ENCODE results near the gene MOSPD3. TPM values are rescaled to one million over a fixed set of nuclear protein-coding genes. Genes with fewer than 3 reads are reported as not detected.

Gene MOSPD3
- total RNA-seq, 1 experiment from 2014 or later: 9.7 TPM

DNA sequence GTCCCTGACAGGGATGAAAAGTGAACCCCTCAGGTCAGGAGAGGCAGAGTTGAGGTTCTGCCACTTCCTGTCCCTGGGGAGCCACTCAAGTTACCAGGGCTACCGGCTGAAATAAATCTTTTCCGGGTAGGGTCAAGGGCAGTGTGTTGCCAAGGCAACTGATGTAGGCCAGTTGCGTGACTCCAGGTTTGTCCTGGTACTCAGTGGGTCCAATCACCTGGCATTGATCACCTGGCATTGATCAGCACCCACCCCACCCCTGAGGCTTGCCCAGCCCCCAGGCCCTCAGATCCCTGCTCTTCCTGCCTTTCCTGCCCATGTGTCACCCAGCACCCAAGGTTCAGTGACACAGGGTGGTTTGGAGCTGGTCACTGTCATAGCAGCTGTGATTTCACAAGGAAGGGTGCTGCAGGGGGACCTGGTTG is 44.6 kb upstream of the MOSPD3 start:
- Histone ChIP-seq H4K20me1 (ENCODE audit: insufficient read depth, low read depth, low read length) (no peaks in the 10 kb centered on the region), H3K9me2 (replicated peaks; ENCODE audit: insufficient read depth, low read length) (no peaks in the 10 kb centered on the region), H3K4me2 (ENCODE audit: low read depth, low read length, poor library complexity, severe bottlenecking) (peak overlapping the region; percentile 33), H3K4me3 (ENCODE audit: low read length) (no peak overlapping the region), H3K27ac (ENCODE audit: low read length) (no peak overlapping the region), H3K27me3 (ENCODE audit: low read length) (no peaks in the 10 kb centered on the region), H2AFZ (ENCODE audit: low read length) (no peak overlapping the region), H3K79me2 (ENCODE audit: low read length) (no peaks in the 10 kb centered on the region), H3K4me1 (ENCODE audit: low read length) (peaks cover 34% of the 10 kb centered on the region), H3K9me3 (ENCODE audit: low read length) (no peaks in the 10 kb centered on the region), H3K36me3 (ENCODE audit: insufficient read depth, low read length) (no peaks in the 10 kb centered on the region), H3K9ac (ENCODE audit: low read length) (peak overlapping the region; percentile 38; the same call in 1 of the 2 replicates)
- DNase-seq: peak; percentile 80

GRCh38 chr7:100568176-100568895 is 44.0 kb upstream of the MOSPD3 start:
- Histone ChIP-seq H3K4me2 (ENCODE audit: low read depth, low read length, poor library complexity, severe bottlenecking) (peak overlapping the region; percentile 7), H3K36me3 (ENCODE audit: insufficient read depth, low read length) (no peaks in the 10 kb centered on the region), H3K9me3 (ENCODE audit: low read length) (no peaks in the 10 kb centered on the region), H3K4me1 (ENCODE audit: low read length) (peaks cover 34% of the 10 kb centered on the region), H3K9me2 (replicated peaks; ENCODE audit: insufficient read depth, low read length) (no peaks in the 10 kb centered on the region), H3K27me3 (ENCODE audit: low read length) (no peaks in the 10 kb centered on the region), H3K79me2 (ENCODE audit: low read length) (no peaks in the 10 kb centered on the region), H3K4me3 (ENCODE audit: low read length) (no peak overlapping the region), H2AFZ (ENCODE audit: low read length) (no peak overlapping the region), H3K9ac (ENCODE audit: low read length) (no peak overlapping the region), H3K27ac (ENCODE audit: low read length) (no peak overlapping the region), H4K20me1 (ENCODE audit: insufficient read depth, low read depth, low read length) (no peaks in the 10 kb centered on the region)
- peak; percentile 52 for DNase-seq

GRCh38 chr7:100568896-100569844 is 43.2 kb upstream of the MOSPD3 start:
- Histone ChIP-seq H2AFZ (ENCODE audit: low read length) (no peak overlapping the region), H4K20me1 (ENCODE audit: insufficient read depth, low read depth, low read length) (no peaks in the 10 kb centered on the region), H3K27ac (ENCODE audit: low read length) (no peak overlapping the region), H3K79me2 (ENCODE audit: low read length) (no peaks in the 10 kb centered on the region), H3K4me1 (ENCODE audit: low read length) (peaks cover 34% of the 10 kb centered on the region), H3K9me2 (replicated peaks; ENCODE audit: insufficient read depth, low read length) (no peaks in the 10 kb centered on the region), H3K9ac (ENCODE audit: low read length) (no peak overlapping the region), H3K36me3 (ENCODE audit: insufficient read depth, low read length) (no peaks in the 10 kb centered on the region), H3K27me3 (ENCODE audit: low read length) (no peaks in the 10 kb centered on the region), H3K4me2 (ENCODE audit: low read depth, low read length, poor library complexity, severe bottlenecking) (peak overlapping the region; percentile 42), H3K4me3 (ENCODE audit: low read length) (no peak overlapping the region), H3K9me3 (ENCODE audit: low read length) (no peaks in the 10 kb centered on the region)
- peak; percentile 78 for DNase-seq

DNA sequence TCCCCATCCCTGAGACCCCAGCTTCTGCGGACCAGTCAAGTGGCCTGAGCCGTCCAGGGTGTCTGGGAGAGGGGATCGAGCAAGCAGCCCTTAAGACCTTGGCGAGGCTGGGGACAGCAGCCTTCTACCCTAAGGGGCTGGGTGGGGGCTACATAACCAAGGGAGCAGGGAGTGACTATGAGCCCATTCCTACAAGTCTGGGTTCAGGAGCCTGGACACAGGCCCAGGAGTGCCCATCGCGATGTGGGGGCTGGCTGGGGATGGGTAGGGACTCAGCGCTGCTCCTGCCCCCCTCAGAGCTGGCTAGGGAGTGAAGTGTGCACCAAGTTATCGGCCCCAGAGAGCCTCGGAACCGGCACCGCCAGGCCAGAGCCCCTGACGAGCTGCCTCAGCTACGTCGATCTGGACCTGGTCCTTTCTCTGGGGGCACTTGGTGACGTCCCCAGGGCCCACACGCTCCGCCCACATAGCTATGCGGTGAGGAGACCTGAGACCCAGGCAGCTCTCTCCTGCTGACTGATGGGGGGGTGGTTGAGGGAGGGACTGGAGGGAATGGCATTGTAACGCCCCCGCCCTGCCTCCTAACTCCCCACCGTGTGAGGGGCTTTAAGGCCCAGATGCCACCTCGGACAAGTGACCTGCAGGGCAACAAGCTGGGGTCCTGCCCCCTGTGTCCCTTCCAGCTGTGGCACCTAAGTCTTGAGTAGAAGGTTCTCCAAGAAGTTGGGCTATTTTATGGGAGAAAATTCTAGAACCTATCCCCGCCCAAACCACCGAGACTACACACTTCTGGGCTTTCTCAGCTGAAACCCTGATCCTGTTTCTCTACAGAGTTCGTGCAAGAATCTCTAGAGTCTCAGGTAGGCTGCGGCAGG is 41.1 kb upstream of the MOSPD3 start:
- Histone ChIP-seq H3K9me2 (replicated peaks; ENCODE audit: insufficient read depth, low read length) (no peaks in the 10 kb centered on the region), H3K9ac (ENCODE audit: low read length) (no peak overlapping the region), H2AFZ (ENCODE audit: low read length) (no peak overlapping the region), H3K36me3 (ENCODE audit: insufficient read depth, low read length) (no peaks in the 10 kb centered on the region), H4K20me1 (ENCODE audit: insufficient read depth, low read depth, low read length) (no peaks in the 10 kb centered on the region), H3K4me1 (ENCODE audit: low read length) (peaks cover 34% of the 10 kb centered on the region), H3K9me3 (ENCODE audit: low read length) (no peaks in the 10 kb centered on the region), H3K4me2 (ENCODE audit: low read depth, low read length, poor library complexity, severe bottlenecking) (no peak overlapping the region), H3K27ac (ENCODE audit: low read length) (no peak overlapping the region), H3K27me3 (ENCODE audit: low read length) (no peaks in the 10 kb centered on the region), H3K4me3 (ENCODE audit: low read length) (no peak overlapping the region), H3K79me2 (ENCODE audit: low read length) (no peaks in the 10 kb centered on the region)
- DNase-seq: no peak

DNA sequence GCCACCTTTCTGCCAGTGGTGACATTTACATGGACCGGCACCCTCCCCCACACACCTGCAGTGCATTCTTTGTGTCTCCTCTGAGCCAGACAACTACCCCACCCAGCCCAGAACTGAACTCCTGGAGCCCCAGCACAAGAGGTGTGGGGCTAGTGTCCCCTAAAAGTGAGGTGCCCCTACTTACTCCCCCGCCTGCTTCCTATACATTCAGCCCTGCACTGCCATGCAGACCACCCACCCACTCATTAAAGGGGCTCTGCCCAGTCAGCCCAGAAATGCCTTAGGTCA is 40.6 kb upstream of the MOSPD3 start:
- no peak for DNase-seq
- peaks cover 34% of the 10 kb centered on the region for H3K4me1 ChIP-seq (ENCODE audit: low read length)
- H3K27ac ChIP-seq (ENCODE audit: low read length): no peak overlapping the region
- no peaks in the 10 kb centered on the region for H3K9me3 ChIP-seq (ENCODE audit: low read length)
- H3K9me2 ChIP-seq (replicated peaks; ENCODE audit: insufficient read depth, low read length): no peaks in the 10 kb centered on the region
- no peaks in the 10 kb centered on the region for H3K79me2 ChIP-seq (ENCODE audit: low read length)
- H3K27me3 ChIP-seq (ENCODE audit: low read length): no peaks in the 10 kb centered on the region
- no peaks in the 10 kb centered on the region for H3K36me3 ChIP-seq (ENCODE audit: insufficient read depth, low read length)
- no peak overlapping the region for H2AFZ ChIP-seq (ENCODE audit: low read length)
- no peak overlapping the region for H3K9ac ChIP-seq (ENCODE audit: low read length)
- H3K4me2 ChIP-seq (ENCODE audit: low read depth, low read length, poor library complexity, severe bottlenecking): no peak overlapping the region
- no peak overlapping the region for H3K4me3 ChIP-seq (ENCODE audit: low read length)
- no peaks in the 10 kb centered on the region for H4K20me1 ChIP-seq (ENCODE audit: insufficient read depth, low read depth, low read length)

GRCh38 chr7:100572281-100572948 is 39.9 kb upstream of the MOSPD3 start:
- H3K9me3 ChIP-seq (ENCODE audit: low read length): no peaks in the 10 kb centered on the region
- DNase-seq: no peak
- H3K79me2 ChIP-seq (ENCODE audit: low read length): no peaks in the 10 kb centered on the region
- H4K20me1 ChIP-seq (ENCODE audit: insufficient read depth, low read depth, low read length): no peaks in the 10 kb centered on the region
- H3K4me2 ChIP-seq (ENCODE audit: low read depth, low read length, poor library complexity, severe bottlenecking): no peak overlapping the region
- peaks cover 29% of the 10 kb centered on the region for H3K4me1 ChIP-seq (ENCODE audit: low read length)
- no peak overlapping the region for H3K9ac ChIP-seq (ENCODE audit: low read length)
- H3K27ac ChIP-seq (ENCODE audit: low read length): no peak overlapping the region
- no peaks in the 10 kb centered on the region for H3K36me3 ChIP-seq (ENCODE audit: insufficient read depth, low read length)
- H3K9me2 ChIP-seq (replicated peaks; ENCODE audit: insufficient read depth, low read length): no peaks in the 10 kb centered on the region
- H2AFZ ChIP-seq (ENCODE audit: low read length): no peak overlapping the region
- H3K27me3 ChIP-seq (ENCODE audit: low read length): no peaks in the 10 kb centered on the region
- no peak overlapping the region for H3K4me3 ChIP-seq (ENCODE audit: low read length)

- no peaks in the 10 kb centered on the region for H4K20me1 ChIP-seq (ENCODE audit: insufficient read depth, low read depth, low read length)
- H2AFZ ChIP-seq (ENCODE audit: low read length): no peak overlapping the region
- no peaks in the 10 kb centered on the region for H3K36me3 ChIP-seq (ENCODE audit: insufficient read depth, low read length)
- H3K9me2 ChIP-seq (replicated peaks; ENCODE audit: insufficient read depth, low read length): no peaks in the 10 kb centered on the region
- H3K4me1 ChIP-seq (ENCODE audit: low read length): peaks cover 22% of the 10 kb centered on the region
- no peaks in the 10 kb centered on the region for H3K27me3 ChIP-seq (ENCODE audit: low read length)
- H3K9ac ChIP-seq (ENCODE audit: low read length): no peak overlapping the region
- H3K4me3 ChIP-seq (ENCODE audit: low read length): no peak overlapping the region
- no peaks in the 10 kb centered on the region for H3K79me2 ChIP-seq (ENCODE audit: low read length)
- H3K9me3 ChIP-seq (ENCODE audit: low read length): no peaks in the 10 kb centered on the region
- no peak for DNase-seq
- no peak overlapping the region for H3K27ac ChIP-seq (ENCODE audit: low read length)
- H3K4me2 ChIP-seq (ENCODE audit: low read depth, low read length, poor library complexity, severe bottlenecking): no peak overlapping the region
Measured at GRCh38 chr7:100572949-100573675, 39.2 kb upstream of the MOSPD3 start.
